GM18526 (cell line): ENCODE results near the gene LARP6.

Experiments
- POLR2A ChIP-seq: IDR thresholded peaks from 3 replicates; pipeline ENCODE4 v1.6.1; 2011; ENCODE audit not compliant: insufficient read length; ENCODE audit errors: extremely low read depth

LARP6 gene

GRCh38 chr15:70866982-70867641 is 13.2 kb upstream of the LARP6 start:
- TF ChIP-seq POLR2A, result no peak

- no peak for TF ChIP-seq POLR2A
Measured at GRCh38 chr15:70863450-70864218, 9.7 kb upstream of the LARP6 start.

- TF ChIP-seq POLR2A, result no peak
Measured at GRCh38 chr15:70859998-70860397, 6.0 kb upstream of the LARP6 start.

GRCh38 chr15:70859322-70859908 is 5.5 kb upstream of the LARP6 start:
- no peak for TF ChIP-seq POLR2A

GRCh38 chr15:70857562-70858285 is 3.8 kb upstream of the LARP6 start:
- TF ChIP-seq POLR2A, result no peak

- TF ChIP-seq POLR2A, result no peak
Measured at GRCh38 chr15:70856884-70857561, 3.1 kb upstream of the LARP6 start.

- TF ChIP-seq POLR2A, result no peak
Measured at GRCh38 chr15:70856177-70856883, 2.4 kb upstream of the LARP6 start.

- no peak for TF ChIP-seq POLR2A
Measured at GRCh38 chr15:70855764-70856163, 1.8 kb upstream of the LARP6 start.

GRCh38 chr15:70854666-70854976 is 664 bp upstream of the LARP6 start:
- no peak for TF ChIP-seq POLR2A

GRCh38 chr15:70853318-70853972 is 512 bp downstream of the LARP6 start:
- TF ChIP-seq POLR2A, result no peak

GRCh38 chr15:70852501-70853317 is 1.2 kb downstream of the LARP6 start:
- TF ChIP-seq POLR2A, result no peak

GRCh38 chr15:70851889-70852288 is 2.1 kb downstream of the LARP6 start:
- TF ChIP-seq POLR2A, result no peak

GRCh38 chr15:70845602-70846360 is 8.2 kb downstream of the LARP6 start:
- no peak for TF ChIP-seq POLR2A
